Right atrium auricular region (tissue), 2 donors: Measurements from ENCODE around the gene PFKL. TPM values are rescaled to one million over a fixed set of nuclear protein-coding genes. Genes with fewer than 3 reads are reported as not detected.

Source experiments
- DNase-seq: peaks from one replicate; pipeline ENCODE4 v3.0.0-alpha.2; 2019; ENCODE audit warnings: low spot score
- H3K27ac ChIP-seq, 2 donors: fragments of 200-600 bp; sonication (generic); 1 replicate in 1 of 2; 2 replicates in 1 of 2; pipeline ENCODE4 v1.5.1; 2016 to 2019
- H3K27me3 ChIP-seq, 2 donors: fragments of 200-600 bp; sonication (generic); one replicate each; pipeline versions ENCODE4 v1.5.1 to v1.6.0; 2017 to 2019
- H3K36me3 ChIP-seq: fragments of 200-600 bp; sonication (generic); one replicate; pipeline ENCODE4 v1.5.1; 2016
- H3K4me1 ChIP-seq, 2 donors: fragments of 200-600 bp; sonication (generic); one replicate each; pipeline versions ENCODE4 v1.5.1 to v1.6.0; 2017 to 2019
- H3K4me3 ChIP-seq, 2 donors: fragments of 200-600 bp; sonication (generic); 1 replicate in 1 of 2; 2 replicates in 1 of 2; pipeline ENCODE4 v1.5.1; 2017 to 2019; ENCODE audit warnings: mild to moderate bottlenecking in 1 of 2, moderate library complexity in 1 of 2
- H3K9me3 ChIP-seq, 2 donors: fragments of 200-600 bp; sonication (generic); one replicate each; pipeline ENCODE4 v1.5.1; 2019
- total RNA-seq, 2 donors: library from RNA; depleted of rRNA; stranded (reverse); fragments of >200 nt; gene quantifications; one replicate each; pipeline ENCODE4 v1.1.0, GENCODE V29; 2016
- TF ChIP-seq, protein P1 (sequence below), 2 donors: fragments of 200-600 bp; sonication (generic); IDR thresholded peaks; one replicate each; pipeline ENCODE4 v1.5.1; 2019; ENCODE audit warnings: antibody characterized with exemption in 2 of 2

The PFKL gene
- total RNA-seq, 2 donors from 2014 or later = 28.0 to 45.7 TPM

- DNase-seq = no peak
- H3K36me3 ChIP-seq = no peaks in the 10 kb centered on the region
- H3K9me3 ChIP-seq = no peaks in the 10 kb centered on the region
- TF ChIP-seq, protein P1, sequence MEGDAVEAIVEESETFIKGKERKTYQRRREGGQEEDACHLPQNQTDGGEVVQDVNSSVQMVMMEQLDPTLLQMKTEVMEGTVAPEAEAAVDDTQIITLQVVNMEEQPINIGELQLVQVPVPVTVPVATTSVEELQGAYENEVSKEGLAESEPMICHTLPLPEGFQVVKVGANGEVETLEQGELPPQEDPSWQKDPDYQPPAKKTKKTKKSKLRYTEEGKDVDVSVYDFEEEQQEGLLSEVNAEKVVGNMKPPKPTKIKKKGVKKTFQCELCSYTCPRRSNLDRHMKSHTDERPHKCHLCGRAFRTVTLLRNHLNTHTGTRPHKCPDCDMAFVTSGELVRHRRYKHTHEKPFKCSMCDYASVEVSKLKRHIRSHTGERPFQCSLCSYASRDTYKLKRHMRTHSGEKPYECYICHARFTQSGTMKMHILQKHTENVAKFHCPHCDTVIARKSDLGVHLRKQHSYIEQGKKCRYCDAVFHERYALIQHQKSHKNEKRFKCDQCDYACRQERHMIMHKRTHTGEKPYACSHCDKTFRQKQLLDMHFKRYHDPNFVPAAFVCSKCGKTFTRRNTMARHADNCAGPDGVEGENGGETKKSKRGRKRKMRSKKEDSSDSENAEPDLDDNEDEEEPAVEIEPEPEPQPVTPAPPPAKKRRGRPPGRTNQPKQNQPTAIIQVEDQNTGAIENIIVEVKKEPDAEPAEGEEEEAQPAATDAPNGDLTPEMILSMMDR (IDR thresholded peaks at IDR 0.05) = no peak
- no peaks in the 10 kb centered on the region for H3K4me1 ChIP-seq
- H3K4me3 ChIP-seq = no peak overlapping the region
- no peaks in the 10 kb centered on the region for H3K27me3 ChIP-seq
- H3K27ac ChIP-seq = no peak overlapping the region
Measured at GRCh38 chr21:44272284-44272858, 27.5 kb upstream of the PFKL start.

DNA sequence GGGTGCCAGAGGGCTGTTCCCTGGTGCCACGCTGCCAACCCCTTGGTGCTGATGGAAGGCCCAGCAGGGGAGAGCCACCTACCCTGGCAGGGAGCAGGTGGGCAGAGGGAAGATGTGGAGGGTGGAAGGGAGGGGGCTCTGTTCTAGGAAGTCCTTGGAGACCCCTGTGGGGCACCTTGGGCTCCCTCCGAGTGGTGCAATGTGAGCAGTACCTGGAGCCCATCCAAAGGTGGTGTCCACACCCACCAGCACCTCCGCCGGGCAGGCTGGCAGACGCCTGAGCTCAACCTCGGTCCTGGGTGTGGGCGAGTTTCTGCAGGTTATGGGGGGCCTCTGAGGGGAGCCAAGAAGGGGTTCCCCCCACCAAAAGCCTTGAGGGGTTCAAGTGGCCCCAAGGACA, 26.8 kb upstream of the PFKL start:
- no peak overlapping the region for H3K27ac ChIP-seq
- no peaks in the 10 kb centered on the region for H3K27me3 ChIP-seq
- H3K9me3 ChIP-seq = no peaks in the 10 kb centered on the region
- TF ChIP-seq, protein P1 (IDR thresholded peaks at IDR 0.05) = no peak
- no peaks in the 10 kb centered on the region for H3K4me1 ChIP-seq
- H3K36me3 ChIP-seq = no peaks in the 10 kb centered on the region
- DNase-seq = no peak
- no peak overlapping the region for H3K4me3 ChIP-seq

DNA sequence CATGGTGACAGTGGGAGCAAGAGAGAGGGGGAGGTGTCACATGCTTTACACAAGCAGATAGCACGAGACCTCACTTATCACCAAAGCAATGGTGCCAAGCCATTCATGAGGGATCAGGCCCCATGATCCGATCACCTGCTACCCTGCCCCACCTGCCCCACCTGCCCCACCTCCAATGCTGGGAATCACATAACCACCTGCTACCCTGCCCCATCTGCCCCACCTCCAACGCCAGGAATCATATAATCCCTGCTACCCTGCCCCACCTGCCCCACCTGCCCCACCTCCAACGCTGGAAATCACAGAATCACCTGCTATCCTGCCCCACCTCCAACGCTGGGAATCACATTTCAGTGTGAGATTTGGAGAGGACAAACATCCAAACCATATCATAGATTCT, 24.8 kb upstream of the PFKL start:
- no peaks in the 10 kb centered on the region for H3K27me3 ChIP-seq
- H3K27ac ChIP-seq = no peak overlapping the region
- H3K36me3 ChIP-seq = no peaks in the 10 kb centered on the region
- TF ChIP-seq, protein P1 (IDR thresholded peaks at IDR 0.05) = no peak
- no peak overlapping the region for H3K4me3 ChIP-seq
- DNase-seq = no peak
- H3K4me1 ChIP-seq = no peaks in the 10 kb centered on the region
- H3K9me3 ChIP-seq = no peaks in the 10 kb centered on the region

GRCh38 chr21:44279354-44280260, 20.2 kb upstream of the PFKL start:
- no peaks in the 10 kb centered on the region for H3K36me3 ChIP-seq
- DNase-seq = no peak
- H3K9me3 ChIP-seq = no peaks in the 10 kb centered on the region
- H3K4me1 ChIP-seq = no peaks in the 10 kb centered on the region
- H3K27me3 ChIP-seq = no peaks in the 10 kb centered on the region
- H3K27ac ChIP-seq = no peak overlapping the region
- H3K4me3 ChIP-seq = no peak overlapping the region
- TF ChIP-seq, protein P1 (IDR thresholded peaks at IDR 0.05) = no peak

GRCh38 chr21:44281801-44282200, 18.1 kb upstream of the PFKL start:
- no peaks in the 10 kb centered on the region for H3K36me3 ChIP-seq
- H3K9me3 ChIP-seq = no peaks in the 10 kb centered on the region
- peaks cover 0 to 9% of the 10 kb centered on the region in 2 donors for H3K4me1 ChIP-seq
- H3K27me3 ChIP-seq = no peaks in the 10 kb centered on the region
- no peak for DNase-seq
- H3K4me3 ChIP-seq = no peak overlapping the region
- H3K27ac ChIP-seq = no peak overlapping the region
- TF ChIP-seq, protein P1 (IDR thresholded peaks at IDR 0.05) = no peak
